NOMO-1 (cell line): ENCODE data around the gene NTSR1.

Source experiments
- DNase-seq, 2 experiments: peaks; one replicate each; lab custom pipeline; 2025; ENCODE audit not compliant: unreplicated experiment in 2 of 2; lab: John Stamatoyannopoulos, UW

NTSR1 gene

GRCh38 chr20:62779417-62779685 is 70.7 kb downstream of the NTSR1 start:
- DNase-seq = no peak

GRCh38 chr20:62780204-62780603 is 71.6 kb downstream of the NTSR1 start:
- no peak for DNase-seq

- DNase-seq = no peak
These were observed 72.1 kb downstream of the NTSR1 start for GRCh38 chr20:62780696-62781095.

GRCh38 chr20:62782149-62782892 is 73.7 kb downstream of the NTSR1 start:
- no peak for DNase-seq

- DNase-seq = no peak
These were observed 74.2 kb downstream of the NTSR1 start for GRCh38 chr20:62782893-62783278.

- DNase-seq = no peak
These were observed 75.9 kb downstream of the NTSR1 start for GRCh38 chr20:62784497-62784896.

GRCh38 chr20:62785393-62785792 is 76.8 kb downstream of the NTSR1 start:
- DNase-seq = no peak

- no peak for DNase-seq
These were observed 77.5 kb downstream of the NTSR1 start for GRCh38 chr20:62786157-62786556.

GRCh38 chr20:62787321-62787720 is 78.7 kb downstream of the NTSR1 start:
- DNase-seq = no peak

- DNase-seq = no peak
These were observed 79.2 kb downstream of the NTSR1 start for GRCh38 chr20:62787866-62788265.

- no peak for DNase-seq
These were observed 80.0 kb downstream of the NTSR1 start for GRCh38 chr20:62788607-62789006.

GRCh38 chr20:62790075-62790474 is 81.4 kb downstream of the NTSR1 start:
- no peak for DNase-seq

- peak; percentile 83 to 93 for DNase-seq
These were observed 82.9 kb downstream of the NTSR1 start for GRCh38 chr20:62791301-62792181.

- no peak for DNase-seq
These were observed 83.7 kb downstream of the NTSR1 start for GRCh38 chr20:62792182-62792939.

- no peak for DNase-seq
These were observed 84.5 kb downstream of the NTSR1 start for GRCh38 chr20:62792940-62793756.

- no peak for DNase-seq
These were observed 85.0 kb downstream of the NTSR1 start for GRCh38 chr20:62793757-62794006.

GRCh38 chr20:62794007-62794724 is 85.5 kb downstream of the NTSR1 start:
- peak; percentile 84 to 96 for DNase-seq

- DNase-seq = no peak
These were observed 86.6 kb downstream of the NTSR1 start for GRCh38 chr20:62795023-62795761.

- no peak for DNase-seq
These were observed 88.3 kb downstream of the NTSR1 start for GRCh38 chr20:62796699-62797491.
